Measurements from ENCODE around the gene NPHS2.

NPHS2 gene

DNA sequence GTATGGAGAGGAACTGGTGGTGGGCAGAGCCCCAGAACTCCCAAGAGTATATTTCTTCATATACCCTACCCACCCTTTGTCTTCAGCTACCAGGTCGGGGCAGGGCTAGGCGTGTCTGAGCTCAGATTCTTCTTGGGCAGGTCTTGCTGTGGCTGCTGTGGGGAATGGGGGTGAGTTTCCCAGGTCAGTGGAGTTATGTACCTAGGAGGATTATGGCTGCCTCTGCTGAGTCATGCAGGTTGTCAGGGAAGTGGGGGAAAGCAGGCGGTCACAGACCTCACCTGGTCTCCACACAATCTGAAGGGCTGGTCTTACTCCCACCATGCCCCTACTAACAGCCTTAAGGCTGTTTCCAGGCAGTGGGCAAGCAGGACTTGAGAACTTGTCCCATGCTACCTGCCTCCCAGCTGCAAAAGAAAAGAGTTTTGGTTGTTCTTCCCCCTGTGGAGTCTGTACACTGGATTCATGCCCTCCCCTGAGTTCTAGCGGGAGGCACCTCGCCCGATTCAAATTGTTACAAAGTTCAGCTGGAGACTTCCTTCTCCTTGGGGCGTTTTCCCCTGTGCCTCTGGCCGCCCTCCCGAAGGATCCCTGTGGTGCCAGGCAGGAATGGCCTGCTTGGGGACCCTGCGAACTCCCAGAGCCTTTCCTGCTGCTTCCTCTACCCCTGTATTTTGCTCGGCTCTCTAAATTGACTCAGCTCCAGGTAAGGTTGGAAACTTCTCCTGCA, 58.6 kb downstream of the NPHS2 start:
- DNase-seq (ENCODE audit: low read depth, low spot score) = no peak
- no peak overlapping the region for H3K4me3 ChIP-seq (ENCODE audit: low read depth, low read length)
- in situ Hi-C loops (cut with HindIII; ENCODE audit: low sequenced_read_pairs) = no loop called here
- TF ChIP-seq CTCF (IDR thresholded peaks at IDR 0.05; ENCODE audit: low read depth, low read length) = no peak

- in situ Hi-C loops (cut with HindIII; ENCODE audit: low sequenced_read_pairs) = no loop called here
- no peak for TF ChIP-seq CTCF (IDR thresholded peaks at IDR 0.05; ENCODE audit: low read depth, low read length)
- no peak for DNase-seq (ENCODE audit: low read depth, low spot score)
- H3K4me3 ChIP-seq (ENCODE audit: low read depth, low read length) = no peak overlapping the region
Measured at GRCh38 chr1:179510038-179510437, 65.7 kb downstream of the NPHS2 start.

- TF ChIP-seq CTCF (IDR thresholded peaks at IDR 0.05; ENCODE audit: low read depth, low read length) = no peak
- in situ Hi-C loops (cut with HindIII; ENCODE audit: low sequenced_read_pairs) = no loop called here
- H3K4me3 ChIP-seq (ENCODE audit: low read depth, low read length) = no peak overlapping the region
- no peak for DNase-seq (ENCODE audit: low read depth, low spot score)
Measured at GRCh38 chr1:179509384-179509783, 66.4 kb downstream of the NPHS2 start.

- in situ Hi-C loops (cut with HindIII; ENCODE audit: low sequenced_read_pairs) = no loop called here
- DNase-seq (ENCODE audit: low read depth, low spot score) = no peak
- TF ChIP-seq CTCF (IDR thresholded peaks at IDR 0.05; ENCODE audit: low read depth, low read length) = no peak
- no peak overlapping the region for H3K4me3 ChIP-seq (ENCODE audit: low read depth, low read length)
Measured at GRCh38 chr1:179506199-179506598, 69.5 kb downstream of the NPHS2 start.

All from astrocyte of the spinal cord (primary cell).